Retinal pigment epithelial cell (primary cell): ENCODE results near the gene ACSF3.

Source experiments
- DNase-seq: peaks from one replicate; pipeline ENCODE4 v3.0.0-alpha.2; 2010; ENCODE audit warnings: low read depth
- H3K4me3 ChIP-seq: 2 replicates; pipeline ENCODE4 v1.5.1; 2011; ENCODE audit warnings: mild to moderate bottlenecking, low read length, control low read depth, moderate library complexity
- TF ChIP-seq, protein P1 (sequence below): conservative IDR thresholded peaks from 2 replicates; pipeline ENCODE4 v1.5.1; 2011; ENCODE audit warnings: low read depth, low read length, control low read depth, inconsistent platforms

The ACSF3 gene

DNA sequence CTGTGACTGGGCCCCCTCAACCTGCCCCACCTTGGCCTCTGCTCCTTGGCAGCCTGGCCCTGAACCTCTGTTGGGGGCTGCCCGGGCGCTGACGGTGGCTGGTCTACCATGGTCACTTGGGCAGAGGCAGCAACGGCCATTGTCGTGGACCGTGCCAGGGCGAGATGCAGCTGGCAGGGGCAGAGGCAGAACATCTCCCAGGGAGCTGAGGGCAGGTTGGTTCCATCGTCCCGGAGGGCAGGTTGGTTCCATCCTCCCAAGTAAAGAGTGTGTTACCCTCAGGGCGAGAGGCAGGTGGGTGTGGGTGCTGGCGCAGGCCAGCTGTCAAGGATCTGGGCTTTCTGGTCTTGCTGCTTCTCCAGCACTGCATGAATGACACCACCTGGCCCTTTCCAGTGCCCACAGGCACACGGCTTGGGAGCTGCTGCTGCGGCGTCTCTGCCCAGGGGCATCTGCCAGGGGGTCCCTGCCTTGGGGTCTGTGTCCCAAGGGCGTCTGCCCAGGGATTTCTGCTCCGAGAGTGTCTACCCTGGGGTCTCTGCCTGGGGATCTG, 12.0 kb downstream of the ACSF3 start:
- H3K4me3 ChIP-seq, result no peak overlapping the region
- DNase-seq, result no peak
- TF ChIP-seq, protein P1, sequence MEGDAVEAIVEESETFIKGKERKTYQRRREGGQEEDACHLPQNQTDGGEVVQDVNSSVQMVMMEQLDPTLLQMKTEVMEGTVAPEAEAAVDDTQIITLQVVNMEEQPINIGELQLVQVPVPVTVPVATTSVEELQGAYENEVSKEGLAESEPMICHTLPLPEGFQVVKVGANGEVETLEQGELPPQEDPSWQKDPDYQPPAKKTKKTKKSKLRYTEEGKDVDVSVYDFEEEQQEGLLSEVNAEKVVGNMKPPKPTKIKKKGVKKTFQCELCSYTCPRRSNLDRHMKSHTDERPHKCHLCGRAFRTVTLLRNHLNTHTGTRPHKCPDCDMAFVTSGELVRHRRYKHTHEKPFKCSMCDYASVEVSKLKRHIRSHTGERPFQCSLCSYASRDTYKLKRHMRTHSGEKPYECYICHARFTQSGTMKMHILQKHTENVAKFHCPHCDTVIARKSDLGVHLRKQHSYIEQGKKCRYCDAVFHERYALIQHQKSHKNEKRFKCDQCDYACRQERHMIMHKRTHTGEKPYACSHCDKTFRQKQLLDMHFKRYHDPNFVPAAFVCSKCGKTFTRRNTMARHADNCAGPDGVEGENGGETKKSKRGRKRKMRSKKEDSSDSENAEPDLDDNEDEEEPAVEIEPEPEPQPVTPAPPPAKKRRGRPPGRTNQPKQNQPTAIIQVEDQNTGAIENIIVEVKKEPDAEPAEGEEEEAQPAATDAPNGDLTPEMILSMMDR, result no peak

DNA sequence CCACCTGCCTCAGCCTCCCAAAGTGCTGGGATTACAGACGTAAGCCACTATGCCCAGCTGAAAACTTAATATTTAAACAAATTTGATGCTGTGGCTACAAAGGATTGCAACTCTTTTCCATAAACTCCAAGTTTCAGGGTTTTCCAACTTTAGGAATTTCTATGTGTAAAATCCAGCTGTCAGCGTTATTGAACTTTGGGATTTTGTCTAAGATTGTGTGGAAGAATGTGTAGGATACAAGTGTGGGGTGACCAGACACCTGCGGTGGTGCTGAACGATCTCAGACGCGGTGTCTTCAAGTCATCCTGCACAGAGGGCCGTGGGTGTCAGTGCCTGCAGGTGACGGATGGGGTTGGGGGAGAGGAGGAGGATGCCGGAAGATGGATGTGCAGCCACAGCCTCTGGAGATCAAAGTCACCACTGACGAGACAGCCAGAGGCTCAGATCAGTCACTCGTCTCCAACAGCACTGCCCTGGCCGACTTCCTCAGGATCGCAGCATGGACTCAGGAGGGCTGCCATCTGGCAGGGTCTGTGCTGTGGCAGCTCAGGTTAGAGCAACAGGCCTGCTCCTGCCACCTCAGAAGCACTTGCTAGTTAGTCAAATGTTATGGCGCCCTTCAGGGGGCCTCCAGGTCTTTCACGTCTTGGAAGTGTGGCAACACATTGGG, 13.0 kb downstream of the ACSF3 start:
- no peak overlapping the region for H3K4me3 ChIP-seq
- TF ChIP-seq, protein P1, result no peak
- DNase-seq, result no peak

DNA sequence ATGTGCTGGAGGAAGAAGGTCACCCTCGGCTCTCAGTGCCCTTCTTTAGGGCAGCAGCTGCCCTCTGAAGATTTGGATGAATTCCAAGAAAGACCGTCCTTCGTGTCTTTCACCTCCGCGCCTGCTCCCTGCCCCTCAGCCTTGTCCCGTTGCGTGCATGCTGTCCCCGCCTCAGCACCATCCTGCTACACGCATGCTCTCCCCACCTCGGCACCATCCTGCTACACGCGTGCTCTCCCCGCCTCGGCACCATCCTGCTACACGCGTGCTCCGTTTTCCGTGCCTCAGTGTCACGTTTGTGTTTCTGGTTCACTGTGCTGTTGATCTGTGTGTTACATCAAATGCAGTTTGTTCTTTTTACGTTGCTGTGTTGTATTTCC, 13.5 kb downstream of the ACSF3 start:
- TF ChIP-seq, protein P1, result no peak

DNA sequence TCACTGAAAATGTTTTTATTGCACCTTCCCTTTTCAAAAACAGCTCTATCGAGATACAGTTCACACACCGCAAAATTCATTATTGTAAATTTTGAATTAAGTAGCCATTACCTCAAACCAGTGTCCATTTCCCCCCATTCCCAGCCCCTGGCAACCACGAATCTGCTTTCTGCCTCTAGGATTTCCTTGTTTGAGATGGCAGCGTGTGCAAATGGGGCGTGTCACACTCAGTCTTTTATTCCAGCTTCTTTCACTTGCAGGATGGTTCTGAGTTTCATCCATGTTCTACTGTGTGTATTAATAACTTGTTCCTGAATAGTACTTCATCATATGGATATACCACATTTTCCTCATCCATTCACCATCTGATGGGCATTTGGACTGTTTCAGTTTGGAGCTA, 14.8 kb downstream of the ACSF3 start:
- DNase-seq, result no peak
- TF ChIP-seq, protein P1, result no peak
- H3K4me3 ChIP-seq, result no peak overlapping the region

More for the DNA sequence above, 13.5 kb downstream of the ACSF3 start:
- no peak overlapping the region for H3K4me3 ChIP-seq
- no peak for DNase-seq

DNA sequence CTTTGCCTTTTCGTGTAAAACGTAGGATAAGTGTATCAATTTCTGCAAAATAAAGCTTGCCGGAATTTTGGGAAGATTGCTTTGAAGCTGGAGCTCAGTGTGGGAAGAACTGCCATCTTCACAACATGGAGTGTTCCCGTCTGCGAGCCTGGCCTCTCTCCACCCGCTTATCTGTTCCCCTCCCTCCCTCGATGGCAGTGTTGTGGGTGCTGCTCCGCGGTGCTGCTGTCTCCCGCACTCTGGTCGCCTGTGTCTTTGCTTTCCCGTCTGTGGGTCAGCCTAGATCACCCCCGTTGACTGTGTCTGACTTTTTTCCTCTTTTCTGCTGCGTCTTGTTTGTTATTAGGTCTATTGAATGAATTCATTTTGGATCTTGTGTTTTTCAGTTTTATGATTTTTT, 17.0 kb downstream of the ACSF3 start:
- TF ChIP-seq, protein P1, result no peak
- H3K4me3 ChIP-seq, result no peak overlapping the region
- no peak for DNase-seq

DNA sequence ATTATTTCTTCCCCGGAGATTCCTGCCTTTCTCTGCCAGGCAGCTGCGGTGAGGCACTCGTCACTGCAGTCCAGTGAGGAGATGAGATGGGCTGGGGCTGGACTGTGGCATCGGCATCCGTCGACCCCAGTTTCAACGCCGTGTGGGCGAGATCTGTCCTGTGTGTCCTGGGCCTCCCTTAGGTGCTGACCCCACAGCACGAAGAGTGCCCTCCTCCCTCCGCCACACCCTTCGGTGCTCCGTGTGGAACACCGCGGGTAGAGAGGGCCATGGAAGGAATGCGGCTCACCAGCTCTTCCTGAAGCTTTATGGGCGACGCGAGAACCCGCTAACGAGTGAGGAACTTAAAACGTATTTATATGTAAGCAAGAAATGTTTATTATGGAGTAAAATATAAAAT, 17.6 kb downstream of the ACSF3 start:
- DNase-seq, result no peak
- no peak overlapping the region for H3K4me3 ChIP-seq
- TF ChIP-seq, protein P1, result no peak

DNA sequence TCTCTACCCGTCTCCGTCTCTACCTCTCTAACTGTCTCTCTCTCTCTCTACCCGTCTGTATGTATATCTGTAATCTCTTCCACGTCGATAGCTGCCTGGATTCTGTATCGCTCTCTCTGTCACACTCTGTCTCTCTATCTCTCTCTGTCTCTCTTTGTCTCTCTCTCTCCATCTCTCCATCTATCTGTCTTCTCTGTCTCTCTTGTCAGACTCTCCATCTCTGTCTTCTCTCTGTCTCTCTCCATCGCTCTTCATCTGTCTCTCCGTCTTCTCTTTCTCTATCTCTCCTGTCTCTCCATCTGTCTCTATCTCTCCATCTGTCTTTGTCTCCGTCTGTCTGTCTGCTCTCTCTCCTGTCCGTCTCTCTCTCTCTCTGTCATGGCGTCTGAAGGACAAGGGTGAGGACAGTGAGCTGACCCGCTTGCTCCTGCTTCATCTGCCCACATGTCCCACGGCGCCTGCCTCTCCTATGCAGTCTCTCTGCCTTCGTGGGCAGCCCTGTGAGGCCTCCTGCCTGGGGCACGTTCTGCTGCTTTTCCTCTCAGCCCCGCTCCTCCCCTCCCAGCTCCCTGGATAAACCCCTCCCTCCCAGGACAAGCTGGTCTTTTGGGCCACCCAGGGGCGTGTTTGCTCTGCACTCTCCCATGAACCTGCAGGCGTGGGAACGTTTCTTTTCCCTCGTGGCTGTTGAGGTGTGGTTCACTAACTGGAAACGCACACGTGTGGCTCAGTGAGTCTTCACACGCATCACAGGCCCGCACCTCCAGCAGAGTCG, 18.9 kb downstream of the ACSF3 start:
- no peak for DNase-seq
- H3K4me3 ChIP-seq, result no peak overlapping the region
- TF ChIP-seq, protein P1, result no peak
